CD4-positive, alpha-beta T cell treated with Interleukin-12 subunit alpha and Interleukin-12 subunit beta, for 1 hour (primary cell): ENCODE results near the gene CPE.

ENCODE experiments used
- DNase-seq: peaks from one replicate; pipeline ENCODE4 v3.0.0-alpha.2; 2020

CPE gene

DNA sequence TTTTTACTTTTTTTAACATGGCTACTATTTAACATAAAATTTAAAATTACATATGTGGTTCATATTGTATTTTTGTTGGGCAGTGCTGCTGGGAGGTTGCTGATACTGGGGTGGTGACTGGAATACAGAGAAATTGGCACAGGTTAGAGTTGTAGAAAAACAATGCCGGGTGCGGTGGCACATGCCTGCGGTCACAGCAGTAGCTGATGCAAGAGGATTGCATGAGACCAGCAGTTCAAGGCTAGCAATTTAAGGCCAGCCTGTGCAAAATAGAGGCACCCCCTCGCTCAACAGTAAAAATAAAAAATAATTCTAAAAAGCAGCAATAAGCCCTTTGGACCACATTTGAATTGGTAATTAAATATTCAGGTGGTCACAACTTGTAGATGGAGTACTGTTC lies 11.8 kb upstream of the CPE start:
- no peak for DNase-seq

DNA sequence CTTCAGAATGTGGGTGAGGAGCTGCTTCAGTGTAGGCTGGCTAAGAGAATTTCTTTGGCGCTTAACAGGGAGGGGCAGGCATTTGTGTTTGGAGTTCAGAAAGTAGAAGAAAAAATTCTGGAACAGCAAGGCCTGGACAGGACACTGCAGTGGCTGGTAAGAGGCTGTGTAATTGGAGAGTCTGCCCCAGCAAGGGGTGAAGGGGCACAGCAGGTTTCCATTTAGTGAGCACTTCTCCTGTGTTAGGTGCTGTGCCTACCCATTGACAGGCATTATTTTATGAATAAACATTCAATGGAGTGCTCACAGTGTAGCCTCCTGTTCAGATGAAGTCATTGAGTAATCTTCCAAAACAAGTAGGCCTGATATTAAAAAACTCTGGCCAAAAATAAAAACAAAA lies 10.7 kb upstream of the CPE start:
- DNase-seq, result no peak

DNA sequence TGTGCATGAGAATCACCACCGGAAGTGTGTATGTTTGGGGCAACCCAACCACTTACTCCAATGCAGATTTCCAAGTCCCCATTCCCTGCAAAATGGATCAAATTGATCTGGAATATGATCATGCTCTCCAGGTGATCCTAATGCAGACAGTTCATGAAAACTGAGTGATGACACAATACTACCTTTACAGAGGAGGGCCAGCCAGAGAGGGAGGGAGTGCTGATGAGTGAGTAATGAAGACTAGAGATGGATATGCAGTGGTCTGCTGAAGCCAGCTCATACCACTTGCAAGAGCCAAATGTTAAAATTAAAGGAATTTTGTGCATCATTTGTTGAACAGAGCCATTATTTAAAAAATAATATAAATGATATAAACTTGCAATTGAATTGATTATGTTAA lies 10.2 kb upstream of the CPE start:
- no peak for DNase-seq

DNA sequence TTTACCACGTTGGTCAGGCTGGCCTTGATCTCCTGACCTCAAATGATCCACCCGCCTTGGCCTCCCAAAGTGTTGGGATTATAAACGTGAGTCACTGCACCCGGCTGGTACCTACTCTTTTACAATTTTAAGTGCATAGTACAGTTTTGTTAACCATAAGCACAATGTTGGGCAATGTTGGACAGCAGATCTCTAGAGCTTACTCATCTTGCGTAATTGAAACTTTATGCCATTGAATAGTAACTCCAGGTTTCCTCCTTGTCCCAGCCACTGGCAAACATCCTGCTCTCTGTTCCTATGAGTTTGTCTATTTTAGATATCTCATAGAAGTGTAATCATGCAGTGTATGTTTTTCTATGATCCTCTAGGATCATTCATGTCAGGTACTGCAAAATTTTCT lies 9.3 kb upstream of the CPE start:
- DNase-seq, result no peak

DNA sequence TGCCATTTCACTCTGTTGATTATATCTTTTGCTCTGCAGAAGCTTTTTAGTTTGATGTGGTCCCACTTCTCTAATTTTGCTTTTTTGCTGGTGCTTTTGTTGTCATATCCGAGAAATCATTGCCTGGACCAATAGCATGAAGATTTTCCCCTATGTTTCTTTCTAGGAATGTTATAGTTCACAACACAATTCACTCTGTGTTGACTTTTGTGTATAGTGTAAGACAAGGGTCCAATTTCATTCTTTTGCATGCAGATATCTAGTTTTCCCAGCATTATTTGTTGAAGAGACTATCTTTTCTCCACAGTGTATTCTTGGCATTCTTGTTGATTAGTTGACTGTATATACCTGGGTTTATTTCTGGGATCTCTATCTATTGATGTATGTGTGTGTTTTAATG lies 8.3 kb upstream of the CPE start:
- no peak for DNase-seq

DNA sequence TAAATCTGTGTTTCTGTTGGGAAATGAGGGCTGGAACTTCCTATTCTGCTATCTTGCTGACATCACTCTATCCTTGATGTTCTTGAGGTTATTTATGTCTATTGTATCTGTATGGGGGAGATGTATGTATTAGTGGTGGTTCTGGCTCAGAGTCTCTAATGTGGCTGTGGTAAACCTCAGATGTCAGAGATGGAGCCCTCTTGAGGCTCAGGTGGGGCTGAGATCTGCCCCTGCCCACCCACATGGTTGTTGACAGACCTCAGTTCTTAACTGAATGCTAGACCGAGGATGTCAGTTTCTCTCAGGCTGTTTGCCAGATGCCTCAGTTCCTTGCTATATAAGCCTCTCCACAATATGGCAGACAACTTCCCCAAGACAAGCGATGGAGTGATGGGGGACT lies 3.3 kb upstream of the CPE start:
- DNase-seq, result no peak

DNA sequence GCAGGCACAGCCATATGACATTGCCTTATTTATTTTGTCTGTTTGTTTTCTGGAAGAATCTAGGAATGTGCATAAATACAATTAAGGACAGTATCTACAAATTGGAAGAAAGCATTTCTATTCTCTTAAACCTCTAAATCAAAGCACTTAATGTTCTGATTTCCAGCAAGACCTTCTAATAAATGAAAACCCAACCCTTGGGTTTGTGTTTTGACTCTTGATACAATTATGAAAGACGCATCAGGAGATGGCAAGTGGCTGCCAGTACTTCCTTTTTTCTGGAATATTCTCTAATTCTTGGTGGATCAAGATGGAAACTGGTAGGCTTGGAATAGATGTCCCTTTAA lies 437 bp upstream of the CPE start:
- DNase-seq, result no peak

DNA sequence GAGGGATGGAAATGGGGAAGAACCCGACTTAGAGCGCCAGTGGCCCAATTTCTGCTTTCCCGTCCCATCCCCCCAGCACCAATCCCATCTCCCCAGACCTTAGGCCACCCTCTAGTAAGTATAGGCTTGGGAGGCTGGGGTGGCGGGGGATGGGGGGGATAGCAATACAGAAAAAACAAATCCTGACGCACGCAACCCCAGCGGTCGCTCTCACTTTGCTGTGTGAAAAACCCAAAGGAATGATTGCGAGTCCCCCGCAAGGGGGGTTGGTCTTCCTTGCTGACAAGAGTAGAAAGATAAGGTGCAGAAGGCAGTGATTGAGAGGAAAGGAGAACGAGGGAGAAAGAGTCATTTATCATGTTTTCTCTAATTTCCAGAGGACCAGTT lies 863 bp downstream of the CPE start:
- no peak for DNase-seq

DNA sequence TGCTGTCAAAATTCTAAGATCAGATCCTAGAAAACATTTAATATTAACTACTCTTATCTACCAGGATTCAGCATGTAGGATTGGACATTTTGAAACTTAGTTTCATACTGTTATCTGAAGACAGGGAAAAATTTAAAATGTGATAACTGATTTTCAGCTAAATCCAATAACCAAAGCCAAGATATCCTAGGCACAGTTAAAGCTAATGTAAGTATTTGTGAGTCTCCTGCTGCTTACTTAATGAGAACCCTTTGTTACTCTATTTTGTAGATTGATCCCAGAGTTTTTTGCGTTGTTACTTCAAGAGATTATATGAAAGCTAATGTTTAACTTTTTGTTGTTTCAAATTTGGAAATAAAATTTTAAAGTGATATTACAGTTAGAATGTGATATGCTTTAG lies 2.0 kb downstream of the CPE start:
- no peak for DNase-seq

DNA sequence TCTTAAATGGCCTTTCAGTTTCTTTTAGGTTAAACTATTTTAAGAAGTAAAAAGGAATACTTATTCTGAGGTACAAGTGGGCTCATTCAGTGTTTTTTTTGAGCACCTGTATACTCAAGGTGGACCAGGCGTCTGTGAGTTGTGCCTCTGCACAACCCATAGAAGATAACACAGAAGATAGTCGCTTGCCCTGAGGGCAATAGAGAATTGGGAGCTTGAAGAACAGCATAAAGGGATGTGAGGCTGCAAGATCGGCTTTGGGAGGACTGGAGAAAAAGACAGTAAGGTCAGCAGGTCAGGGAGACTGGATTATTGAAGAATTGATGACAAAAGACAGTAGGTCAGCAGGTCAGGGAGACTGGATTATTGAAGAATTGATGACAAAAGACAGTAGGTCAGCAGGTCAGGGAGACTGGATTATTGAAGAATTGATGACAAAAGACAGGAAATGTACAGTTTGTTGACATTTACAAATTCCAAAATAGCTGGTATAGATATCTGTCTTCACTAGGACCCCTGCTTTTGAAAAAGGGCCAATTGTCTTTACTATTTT lies 3.1 kb downstream of the CPE start:
- no peak for DNase-seq

DNA sequence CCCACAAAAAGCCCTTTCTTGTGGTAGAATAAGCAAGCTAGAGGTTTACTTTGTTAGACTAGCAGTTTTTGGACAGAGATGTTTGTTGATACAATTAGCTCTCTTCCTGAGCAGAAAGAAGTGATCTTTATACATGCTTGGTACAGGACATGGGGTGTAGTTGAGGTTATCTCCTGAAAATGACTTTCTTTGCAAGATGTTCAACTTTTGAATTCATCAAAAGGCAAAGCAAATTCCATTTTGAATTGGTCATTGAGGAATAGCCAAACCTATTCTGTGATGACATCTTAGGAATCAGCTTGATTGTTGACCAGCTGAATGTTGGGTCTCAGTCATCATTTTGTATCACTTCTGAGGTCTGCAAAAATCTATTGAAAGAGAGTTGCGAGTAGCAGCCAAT lies 3.8 kb downstream of the CPE start:
- DNase-seq, result no peak

DNA sequence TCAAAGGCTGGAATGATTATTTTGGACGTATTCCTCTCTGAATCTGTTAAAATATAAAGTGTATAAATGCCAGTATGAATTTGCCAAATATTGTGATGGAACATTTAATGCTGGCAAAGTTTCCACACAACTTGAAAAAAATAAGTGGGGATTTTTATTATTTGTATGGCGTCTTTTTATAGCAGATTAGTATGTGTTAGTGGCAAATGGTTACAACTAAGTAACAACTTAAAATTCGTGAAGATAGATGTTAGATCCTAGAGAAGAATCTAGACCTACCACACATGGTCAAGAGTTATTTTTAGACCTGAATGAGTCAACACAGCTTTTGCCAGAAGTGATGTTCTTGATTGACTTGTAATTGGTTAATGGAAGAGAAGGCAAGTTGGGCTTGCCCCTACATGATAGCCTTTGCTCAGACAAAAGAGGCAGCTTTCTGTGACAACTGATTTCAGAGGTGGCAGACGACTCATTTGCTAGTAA lies 4.8 kb downstream of the CPE start:
- DNase-seq, result no peak

DNA sequence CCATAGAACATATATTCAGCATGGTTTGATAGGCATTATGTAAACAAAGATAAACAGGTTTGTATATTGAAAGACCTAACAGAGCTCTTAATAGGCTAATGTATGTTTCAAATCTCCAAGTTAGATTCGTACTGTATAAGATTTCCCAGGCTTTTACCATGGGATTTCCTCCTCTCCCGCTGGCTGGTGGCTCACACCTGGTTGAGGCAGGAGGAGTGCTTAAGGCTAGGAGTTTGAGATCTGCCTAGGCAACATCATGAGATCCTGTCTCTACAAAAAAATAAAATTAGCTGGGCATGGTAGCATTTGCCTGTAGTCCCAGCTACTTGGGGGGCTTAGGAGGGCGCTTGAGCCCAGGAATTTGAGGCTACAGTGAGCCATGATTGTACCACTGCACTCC lies 5.4 kb downstream of the CPE start:
- no peak for DNase-seq

DNA sequence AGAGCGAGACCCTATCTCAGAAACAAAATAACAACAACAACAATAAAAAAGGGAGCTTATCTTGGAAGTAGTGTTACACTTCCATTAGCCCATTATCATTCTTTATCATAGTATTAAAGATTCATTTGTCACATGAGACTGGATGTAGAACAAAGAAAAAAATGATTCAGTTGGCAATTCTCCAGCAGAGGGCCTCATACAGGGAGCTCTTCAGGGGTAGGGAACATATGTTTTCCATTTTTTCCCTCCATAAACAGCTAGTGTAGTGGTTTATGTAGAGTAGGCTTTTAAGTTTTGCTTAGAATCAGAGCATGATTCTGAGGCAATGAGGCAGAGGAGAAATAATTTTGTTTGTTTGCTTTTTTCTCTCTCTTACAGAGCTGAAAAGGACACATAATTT lies 5.8 kb downstream of the CPE start:
- DNase-seq, result no peak

DNA sequence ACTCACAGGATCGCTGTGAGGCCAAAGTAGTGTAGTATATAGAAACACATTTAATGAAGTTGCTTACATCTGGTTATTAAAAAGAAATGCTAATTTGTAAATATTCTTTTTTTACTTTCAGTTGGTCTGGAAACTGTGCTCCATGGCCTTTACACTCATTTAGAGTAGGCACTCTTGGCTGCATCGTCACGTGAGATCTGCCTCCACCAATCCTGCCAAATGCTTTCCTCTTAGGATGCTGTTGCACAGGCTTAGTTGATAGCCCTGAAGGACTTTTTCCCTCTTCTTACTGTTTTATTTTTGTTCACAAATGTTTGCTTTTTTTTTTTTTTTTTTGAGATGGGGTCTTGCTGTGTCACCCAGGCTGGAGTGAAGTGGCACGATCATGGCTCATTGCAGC lies 6.3 kb downstream of the CPE start:
- DNase-seq, result no peak

DNA sequence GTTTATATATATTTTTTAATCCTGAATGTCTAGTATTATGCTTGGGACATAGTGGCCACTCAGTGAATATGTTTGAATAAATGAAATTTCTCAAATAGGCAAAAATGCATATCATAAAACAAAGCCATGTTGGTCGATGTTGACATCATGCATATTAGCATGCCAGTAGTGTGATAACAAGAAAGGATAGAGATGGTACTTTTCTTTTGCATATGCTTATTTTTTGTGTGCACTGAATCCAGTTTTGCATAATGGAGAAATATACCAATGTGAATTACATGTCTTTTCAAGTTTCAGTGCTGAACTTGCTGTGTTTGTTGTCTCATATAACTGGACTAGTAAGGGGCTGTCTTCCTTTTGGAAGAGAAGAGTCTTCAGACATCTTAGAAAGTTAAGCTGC lies 7.5 kb downstream of the CPE start:
- no peak for DNase-seq

DNA sequence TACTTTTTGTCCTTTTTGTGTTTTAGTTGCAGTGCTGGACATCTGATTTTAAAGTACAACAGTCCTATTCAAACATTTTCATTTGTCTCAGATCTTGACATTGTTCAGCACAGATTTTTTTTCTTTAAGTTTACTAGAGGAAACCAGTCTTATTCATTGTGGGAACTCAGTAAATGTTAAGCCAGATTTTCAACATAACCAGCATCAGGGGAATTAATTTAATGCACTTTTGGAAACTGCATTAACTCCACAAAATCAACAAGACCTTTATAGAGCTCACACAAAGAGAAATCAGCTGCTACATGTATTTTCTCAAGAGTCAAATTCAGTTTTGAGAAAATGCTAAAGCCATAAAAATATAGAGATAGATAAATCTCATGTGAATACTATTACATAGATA lies 9.9 kb downstream of the CPE start:
- no peak for DNase-seq

DNA sequence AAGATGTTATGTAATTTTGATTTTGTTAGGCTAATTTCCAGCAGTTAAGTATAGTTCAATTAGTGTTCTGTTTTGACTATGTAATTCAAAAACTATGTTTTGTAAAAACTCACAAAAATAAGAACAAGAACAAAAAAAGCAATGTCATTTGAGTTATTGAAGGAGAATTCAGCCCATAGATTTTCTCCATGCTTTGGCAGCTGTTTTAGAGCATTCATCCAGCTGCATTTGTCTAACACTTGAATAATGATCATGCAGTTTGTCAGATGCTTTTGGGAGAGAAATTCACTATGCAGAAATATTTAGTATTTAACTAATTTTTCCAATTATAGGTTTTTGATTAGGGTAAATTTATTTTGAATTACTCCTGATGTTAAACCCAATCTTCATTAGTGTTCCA lies 14.2 kb downstream of the CPE start:
- DNase-seq, result no peak

DNA sequence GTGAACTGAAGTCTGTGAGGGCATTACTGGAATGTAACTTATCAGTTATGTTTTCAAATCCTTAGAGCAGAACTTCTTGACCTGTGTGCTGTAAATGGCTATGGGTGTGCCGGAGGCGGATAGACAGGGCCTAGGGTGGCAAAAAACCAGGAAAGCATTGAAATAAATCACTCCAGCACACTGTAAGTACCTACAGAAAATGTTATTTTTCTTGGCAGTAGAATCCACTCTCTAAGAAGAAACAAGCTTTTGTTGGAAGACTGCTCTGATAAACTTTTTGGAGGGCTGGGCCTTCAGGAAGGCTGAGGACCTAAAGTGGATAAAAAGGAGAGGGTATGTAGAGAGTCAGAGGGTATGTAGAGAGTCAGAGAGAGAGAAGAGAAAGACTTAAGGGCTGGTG lies 14.9 kb downstream of the CPE start:
- DNase-seq, result no peak

DNA sequence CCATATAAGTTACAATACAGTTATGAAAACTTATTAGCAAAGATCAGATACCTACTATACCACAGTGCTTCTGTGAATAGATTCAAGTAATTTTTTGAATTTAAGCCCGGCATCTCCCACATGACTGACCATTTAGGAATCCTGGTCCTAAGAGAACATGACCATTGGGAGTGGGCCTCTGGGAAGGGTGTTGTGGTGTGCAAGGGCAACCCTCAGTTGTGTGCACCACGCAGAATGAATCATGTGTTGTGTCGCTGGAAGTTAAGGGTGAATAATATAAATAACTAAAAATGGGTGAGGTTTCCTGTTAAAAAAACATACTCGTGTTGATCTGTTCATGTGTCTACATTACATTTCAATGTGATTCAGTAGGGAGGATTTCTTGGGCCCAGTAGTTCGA lies 15.5 kb downstream of the CPE start:
- no peak for DNase-seq

DNA sequence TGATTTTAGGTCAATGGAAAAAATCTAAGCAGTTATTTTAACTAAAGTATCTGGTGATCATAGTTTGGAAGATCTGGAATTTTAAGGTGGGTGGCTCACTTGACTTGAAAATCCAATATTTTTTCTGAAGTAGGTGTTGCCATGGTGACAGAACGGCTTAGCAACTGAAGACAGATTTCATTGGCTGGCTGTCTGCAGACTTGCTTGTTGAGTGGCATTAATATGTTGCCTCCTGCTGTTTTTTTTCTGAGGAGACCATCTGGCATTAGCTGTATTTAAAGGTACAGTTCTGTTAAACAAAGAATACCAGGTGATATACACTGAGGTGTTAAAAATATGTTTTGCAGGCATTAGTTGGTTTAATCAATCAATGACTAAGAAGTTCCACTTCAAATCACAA lies 19.8 kb downstream of the CPE start:
- DNase-seq, result no peak

DNA sequence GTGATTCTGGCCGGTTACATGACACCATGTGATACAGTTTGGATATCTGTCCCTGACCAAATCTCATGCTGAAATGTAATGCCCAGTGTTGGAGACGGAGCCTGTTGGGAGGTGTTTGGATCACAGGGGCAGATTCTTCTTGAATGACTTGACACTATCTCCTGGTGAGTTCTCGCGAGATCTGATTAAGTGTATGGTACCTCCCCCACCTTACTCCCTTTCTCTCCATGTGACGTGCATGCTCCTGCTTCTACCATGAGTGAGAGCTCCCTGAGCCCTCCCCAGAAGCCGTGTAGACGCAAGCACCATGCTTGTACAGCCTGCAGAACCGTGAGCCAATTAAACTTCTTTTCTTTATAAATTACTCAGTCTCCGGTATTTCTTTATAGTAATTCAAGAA lies 23.6 kb downstream of the CPE start:
- no peak for DNase-seq

DNA sequence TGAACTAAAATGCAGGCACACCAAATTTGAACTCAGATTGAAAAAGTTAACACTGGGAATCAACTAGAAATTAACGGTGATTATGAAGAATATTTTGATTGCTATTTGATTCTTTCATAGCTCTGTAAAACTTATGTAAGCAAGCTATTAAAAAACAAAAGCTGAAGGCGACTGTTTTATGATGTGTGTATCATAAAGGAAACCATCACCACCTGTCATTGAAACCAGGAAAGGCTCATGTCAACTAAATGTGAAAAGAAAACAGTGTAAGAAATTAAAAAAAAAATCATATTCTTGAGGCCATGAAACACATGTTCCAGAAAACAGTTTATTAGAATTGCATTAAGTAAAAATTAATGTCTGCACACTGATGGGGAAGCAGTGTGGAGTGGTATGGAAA lies 24.2 kb downstream of the CPE start:
- no peak for DNase-seq

DNA sequence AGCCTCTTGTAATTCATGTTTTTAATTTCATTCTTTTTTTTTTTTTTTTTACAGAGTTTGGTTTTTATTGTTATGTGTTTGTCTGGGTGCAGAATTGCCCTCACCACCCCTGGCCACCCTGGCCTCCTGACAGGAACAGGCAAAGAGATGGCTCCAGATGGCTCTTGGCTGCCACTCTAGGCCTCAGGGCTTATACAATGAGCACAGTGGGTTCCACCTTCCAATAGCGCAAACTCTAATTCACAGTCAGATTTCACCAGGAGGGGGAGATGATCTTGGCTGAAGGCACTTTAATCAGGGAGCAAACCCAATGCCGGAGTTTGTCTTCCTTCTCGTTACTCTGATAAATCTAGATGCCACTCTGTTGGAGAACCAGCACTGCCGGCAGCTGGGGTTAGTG lies 24.8 kb downstream of the CPE start:
- DNase-seq, result no peak

DNA sequence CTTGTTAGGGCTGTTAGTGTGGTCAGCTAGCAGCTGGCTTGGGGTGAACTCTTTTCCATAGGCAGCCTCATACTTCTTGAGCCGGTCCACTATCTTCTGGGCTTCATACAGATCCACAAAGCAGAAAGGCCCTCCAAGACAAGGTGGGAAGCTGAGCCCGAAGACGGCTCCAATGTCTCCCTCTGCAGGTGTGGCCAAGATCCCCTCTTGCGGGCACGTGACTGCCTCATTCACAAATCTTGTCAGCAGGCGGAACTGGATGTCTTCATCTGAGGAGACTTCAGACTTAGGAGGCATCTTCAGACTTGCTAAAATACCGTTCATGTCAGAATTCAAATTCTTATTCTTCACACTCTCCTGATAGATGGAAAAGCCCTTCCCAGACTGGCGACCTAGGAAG lies 25.3 kb downstream of the CPE start:
- DNase-seq, result no peak

DNA sequence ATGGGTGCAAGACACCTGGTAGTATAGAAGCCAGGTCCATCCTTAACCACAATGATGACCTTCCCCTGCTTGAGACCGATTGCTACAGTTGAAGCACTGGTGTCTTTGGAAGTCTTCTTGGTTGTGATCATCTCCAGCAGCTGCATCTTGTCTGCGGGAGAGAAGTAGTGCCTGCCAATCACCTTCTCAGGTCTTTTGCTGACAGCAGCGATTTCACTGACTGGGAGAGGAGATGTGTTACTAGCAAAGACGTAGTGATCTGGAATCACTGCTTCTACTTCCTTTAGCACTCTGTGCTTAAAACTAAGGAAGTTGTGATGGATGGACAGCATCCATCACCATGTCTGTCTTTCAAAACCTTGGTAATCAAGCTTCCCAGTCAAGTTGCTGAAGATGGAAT lies 25.9 kb downstream of the CPE start:
- DNase-seq, result no peak
